HFF-Myc (cell line): ENCODE results near the gene SIRT7.

Experiments
- DNase-seq: peaks from one replicate; pipeline ENCODE4 v3.0.0-alpha.2; 2011; ENCODE audit warnings: low read depth; ENCODE audit errors: extremely low read depth
- H3K4me3 ChIP-seq: replicated peaks from 2 replicates; pipeline ENCODE4 v1.5.1; 2011; ENCODE audit warnings: low read depth, mild to moderate bottlenecking, control low read depth, low read length
- TF ChIP-seq, protein P1 (sequence below): IDR thresholded peaks from 2 replicates; pipeline ENCODE4 v1.5.1; 2012; ENCODE audit warnings: mild to moderate bottlenecking, low read depth, low read length, control low read depth; ENCODE audit errors: missing control alignments

SIRT7 gene

DNA sequence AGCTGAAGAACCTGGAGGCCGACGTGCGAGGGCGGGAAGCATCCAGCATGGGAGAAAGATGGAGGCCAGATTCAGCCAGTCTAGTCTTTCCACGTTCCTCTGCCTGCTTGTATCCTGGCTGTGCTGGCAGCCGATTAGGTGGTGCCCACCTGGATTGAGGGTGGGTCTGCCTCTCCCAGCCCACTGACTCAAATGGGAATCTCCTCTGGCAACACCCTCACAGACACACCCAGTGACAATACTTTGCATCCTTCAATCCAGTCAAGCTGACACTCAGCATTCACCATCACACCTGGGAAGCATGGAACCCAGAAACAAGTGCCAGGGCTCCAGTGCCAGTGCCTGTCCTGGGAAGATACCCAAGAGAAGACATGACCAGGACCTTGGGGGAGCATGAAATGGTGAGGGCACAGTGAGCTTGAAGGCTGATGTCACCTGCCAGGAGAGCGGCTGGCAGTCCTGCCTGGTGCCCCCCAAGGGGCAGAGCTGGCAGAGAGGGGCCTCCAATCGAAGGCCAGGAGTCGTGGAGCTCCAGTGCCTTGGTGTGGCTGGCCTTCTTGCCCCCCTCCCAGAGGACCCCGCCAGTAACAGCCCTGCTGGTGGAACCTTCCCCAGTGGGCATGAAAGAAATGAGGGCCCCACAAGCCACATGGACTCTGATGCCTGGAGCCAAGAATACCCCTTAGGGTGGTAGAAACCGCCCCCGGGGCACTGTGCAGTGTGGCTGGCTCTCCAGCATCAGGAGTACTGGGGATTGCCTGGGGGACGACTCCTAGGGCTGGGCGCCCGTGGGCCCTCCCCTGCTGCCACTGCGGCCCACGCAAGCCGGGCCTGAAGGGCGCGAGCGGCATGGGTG is 16.6 kb downstream of the SIRT7 start:
- no peak for DNase-seq
- TF ChIP-seq, protein P1, sequence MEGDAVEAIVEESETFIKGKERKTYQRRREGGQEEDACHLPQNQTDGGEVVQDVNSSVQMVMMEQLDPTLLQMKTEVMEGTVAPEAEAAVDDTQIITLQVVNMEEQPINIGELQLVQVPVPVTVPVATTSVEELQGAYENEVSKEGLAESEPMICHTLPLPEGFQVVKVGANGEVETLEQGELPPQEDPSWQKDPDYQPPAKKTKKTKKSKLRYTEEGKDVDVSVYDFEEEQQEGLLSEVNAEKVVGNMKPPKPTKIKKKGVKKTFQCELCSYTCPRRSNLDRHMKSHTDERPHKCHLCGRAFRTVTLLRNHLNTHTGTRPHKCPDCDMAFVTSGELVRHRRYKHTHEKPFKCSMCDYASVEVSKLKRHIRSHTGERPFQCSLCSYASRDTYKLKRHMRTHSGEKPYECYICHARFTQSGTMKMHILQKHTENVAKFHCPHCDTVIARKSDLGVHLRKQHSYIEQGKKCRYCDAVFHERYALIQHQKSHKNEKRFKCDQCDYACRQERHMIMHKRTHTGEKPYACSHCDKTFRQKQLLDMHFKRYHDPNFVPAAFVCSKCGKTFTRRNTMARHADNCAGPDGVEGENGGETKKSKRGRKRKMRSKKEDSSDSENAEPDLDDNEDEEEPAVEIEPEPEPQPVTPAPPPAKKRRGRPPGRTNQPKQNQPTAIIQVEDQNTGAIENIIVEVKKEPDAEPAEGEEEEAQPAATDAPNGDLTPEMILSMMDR: no peak
- no peak overlapping the region for H3K4me3 ChIP-seq

DNA sequence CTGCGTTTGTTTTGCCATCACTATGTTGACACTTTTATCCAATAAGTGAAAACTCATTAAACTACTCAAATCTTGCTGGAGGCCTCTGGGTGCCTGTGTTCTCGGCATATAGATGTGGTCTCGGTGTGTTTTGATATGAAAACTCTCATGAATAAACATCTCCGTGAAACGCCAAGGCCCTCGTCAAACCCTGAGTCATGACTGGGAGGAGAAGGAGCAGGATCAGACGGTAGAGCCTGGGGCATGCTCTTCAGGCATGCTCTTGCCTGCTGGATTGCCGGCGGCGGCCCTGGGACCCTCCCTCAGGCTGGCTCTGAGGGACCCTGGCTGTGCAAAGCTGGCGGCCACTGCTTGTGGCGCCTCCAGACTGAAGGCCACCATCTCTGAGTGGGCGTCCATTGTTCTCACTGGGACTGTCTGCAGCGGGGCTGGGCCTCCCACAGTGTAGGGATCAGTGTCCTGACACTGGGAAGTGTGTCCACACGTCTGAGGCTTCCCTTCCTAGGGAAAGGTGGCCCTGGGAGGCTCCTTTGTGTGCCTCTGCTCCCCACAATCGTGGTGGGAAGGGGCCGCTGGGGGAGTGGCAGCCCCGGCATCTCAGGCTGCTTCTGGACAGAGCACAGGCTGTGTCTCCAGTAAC is 17.7 kb downstream of the SIRT7 start:
- H3K4me3 ChIP-seq: no peak overlapping the region
- TF ChIP-seq, protein P1: no peak
- no peak for DNase-seq

DNA sequence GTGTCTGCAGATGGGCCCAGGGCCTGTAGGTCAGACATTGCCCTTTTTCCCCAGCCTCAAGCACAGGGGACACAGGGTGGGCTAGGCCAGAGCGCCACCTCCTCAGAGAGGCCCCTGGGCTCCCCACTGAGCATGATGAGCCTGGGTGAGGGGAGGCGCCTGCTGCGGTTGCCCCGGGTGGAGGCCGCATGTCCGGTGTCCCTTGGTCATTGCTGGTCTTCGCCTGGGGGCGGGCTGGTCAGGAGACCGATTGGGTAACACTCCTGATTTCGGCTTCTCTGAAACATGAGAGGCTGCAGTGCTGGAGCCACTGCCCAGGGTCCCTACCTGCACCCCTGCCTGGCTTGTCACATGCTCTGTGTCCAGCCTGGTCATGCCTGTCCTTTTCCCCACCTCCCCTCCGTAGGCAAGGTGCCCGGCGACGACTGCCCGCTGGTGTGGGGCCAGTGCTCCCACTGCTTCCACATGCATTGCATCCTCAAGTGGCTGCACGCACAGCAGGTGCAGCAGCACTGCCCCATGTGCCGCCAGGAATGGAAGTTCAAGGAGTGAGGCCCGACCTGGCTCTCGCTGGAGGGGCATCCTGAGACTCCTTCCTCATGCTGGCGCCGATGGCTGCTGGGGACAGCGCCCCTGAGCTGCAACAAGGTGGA is 18.3 kb downstream of the SIRT7 start:
- no peak overlapping the region for H3K4me3 ChIP-seq
- TF ChIP-seq, protein P1: no peak
- no peak for DNase-seq

DNA sequence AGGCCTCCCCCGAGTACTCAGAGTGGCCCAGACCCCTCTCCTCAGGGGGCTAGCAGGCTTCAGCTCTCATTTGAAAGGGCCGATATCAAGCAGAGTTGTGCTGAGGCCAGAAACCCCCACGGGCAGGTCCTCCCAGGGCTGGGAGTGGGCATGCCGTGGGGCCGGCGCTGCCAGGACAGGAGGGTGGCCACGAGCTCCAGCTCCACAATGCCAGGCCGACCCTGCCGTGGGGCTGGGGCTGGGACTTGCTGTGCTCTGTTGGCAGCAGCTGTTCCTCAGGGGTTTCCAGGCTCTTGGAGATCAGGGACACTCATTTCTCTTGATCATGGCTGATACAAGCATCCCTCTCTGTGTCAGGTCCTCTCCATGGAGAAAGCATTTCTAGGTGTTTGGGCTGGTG is 19.1 kb downstream of the SIRT7 start:
- TF ChIP-seq, protein P1: no peak
- no peak for DNase-seq
- no peak overlapping the region for H3K4me3 ChIP-seq

DNA sequence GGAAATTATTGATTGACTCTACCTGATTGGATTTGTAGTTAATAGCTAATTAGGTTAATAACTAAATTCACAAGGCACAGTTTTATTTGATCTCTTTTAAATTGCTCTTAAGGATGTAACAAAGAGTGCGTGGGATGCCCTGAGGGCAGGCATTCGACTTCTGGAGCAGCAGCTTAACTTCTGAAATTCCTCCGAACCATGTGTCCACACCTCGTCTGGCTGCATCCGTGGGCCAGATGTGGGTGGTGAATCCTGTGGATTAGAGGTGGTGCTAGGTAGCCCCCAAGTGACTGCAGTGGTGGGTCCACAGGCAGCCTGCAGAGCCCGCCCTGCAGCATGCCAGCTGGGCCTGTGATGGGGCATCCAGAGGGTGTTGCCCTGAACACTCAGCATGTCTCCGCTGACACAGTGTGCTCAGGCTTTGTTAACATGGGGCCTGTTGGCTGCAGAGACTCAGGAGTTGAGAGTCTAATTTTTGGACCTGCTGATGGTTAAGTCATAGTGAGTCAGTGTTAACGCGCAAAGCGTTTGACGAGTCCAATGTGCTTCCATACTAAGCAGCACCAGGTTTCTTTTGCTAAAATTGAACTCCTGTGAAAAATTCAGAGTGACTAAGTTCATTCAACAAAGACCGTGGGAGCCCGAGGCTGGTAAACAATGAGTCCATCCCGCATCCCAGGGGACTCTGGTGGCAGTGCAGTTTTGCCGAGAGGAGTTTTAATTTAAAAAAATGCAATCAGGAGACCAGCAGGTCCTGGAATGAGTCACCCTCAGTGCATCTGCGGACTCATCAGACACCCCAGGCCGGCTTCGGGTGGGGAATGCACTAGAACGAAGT is 19.7 kb downstream of the SIRT7 start:
- H3K4me3 ChIP-seq: no peak overlapping the region
- no peak for DNase-seq
- TF ChIP-seq, protein P1: no peak

DNA sequence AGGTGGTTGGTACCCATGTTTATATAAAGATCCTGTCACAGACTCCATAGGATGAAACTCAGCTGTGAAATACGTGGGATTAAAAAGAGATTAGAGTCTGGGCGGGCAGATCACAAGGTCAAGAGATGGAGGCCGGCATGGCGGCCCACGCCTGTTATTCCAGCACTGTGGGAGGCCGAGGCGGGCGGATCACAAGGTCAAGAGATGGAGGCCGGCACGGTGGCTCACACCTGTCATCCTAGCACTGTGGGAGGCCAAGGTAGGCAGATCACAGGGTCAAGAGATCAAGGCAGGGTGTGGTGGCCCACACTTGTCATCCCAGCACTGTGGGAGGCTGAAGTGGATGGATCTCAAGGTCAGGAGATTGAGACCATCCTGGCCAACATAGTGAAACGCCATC is 22.6 kb downstream of the SIRT7 start:
- no peak for DNase-seq
- TF ChIP-seq, protein P1: no peak
- no peak overlapping the region for H3K4me3 ChIP-seq
